ENCODE results near the gene ZNF200.
"Not testable (repeated sequence)": the region's sequence is repeated elsewhere in the genome, so short reads cannot be mapped to it uniquely, and the experiment has no call there.

The ZNF200 gene

GRCh38 chr16:3202903-3203539 lies 31.9 kb downstream of the ZNF200 start:
- in situ Hi-C loops (cut with HindIII; ENCODE audit: low sequenced_read_pairs) = loop anchor here (5.0 kb wide), 1 partner anchor 56 kb away; no protein-coding TSS in a partner anchor

DNA sequence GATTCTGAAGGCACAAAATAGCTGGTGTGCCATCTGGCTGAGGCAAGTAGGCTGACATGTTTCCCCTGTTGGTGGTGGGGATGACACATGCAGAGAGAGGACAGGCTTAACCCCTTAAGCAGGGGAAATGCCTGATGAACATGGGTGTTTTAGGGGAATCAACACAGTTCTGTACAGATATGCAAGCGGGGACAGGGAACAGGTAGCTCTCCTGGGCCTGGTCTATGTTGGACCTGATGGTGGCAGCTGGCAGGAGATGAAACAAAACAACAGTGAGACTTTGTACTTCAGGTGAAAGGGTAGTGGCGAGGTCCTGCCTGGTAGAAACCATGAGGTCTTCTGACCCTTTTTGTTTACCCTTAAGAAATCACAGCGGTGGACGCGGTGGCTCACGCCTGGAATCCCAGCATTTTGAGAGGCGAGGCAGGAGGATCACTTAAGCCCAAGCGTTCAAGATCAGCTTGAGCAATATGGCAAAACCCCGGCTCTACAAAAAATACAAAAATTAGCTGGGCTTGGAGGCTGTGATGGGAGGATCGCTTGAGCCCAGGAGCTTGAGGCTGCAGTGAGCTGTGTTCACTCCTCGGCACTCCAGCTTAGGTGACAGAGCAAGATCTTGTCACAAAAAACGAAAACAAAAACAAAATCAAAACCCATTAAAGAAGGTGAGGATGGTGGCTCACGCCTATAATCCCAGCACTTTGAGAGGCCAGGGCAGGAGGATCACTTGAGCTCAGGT lies 36.5 kb downstream of the ZNF200 start:
- in situ Hi-C loops (cut with HindIII; ENCODE audit: low sequenced_read_pairs) = no loop called here

GRCh38 chr16:3197694-3198333 lies 37.1 kb downstream of the ZNF200 start:
- in situ Hi-C loops (cut with HindIII; ENCODE audit: low sequenced_read_pairs) = not testable (repeated sequence)

GRCh38 chr16:3195975-3196374 lies 39.0 kb downstream of the ZNF200 start:
- in situ Hi-C loops (cut with HindIII; ENCODE audit: low sequenced_read_pairs) = no loop called here

DNA sequence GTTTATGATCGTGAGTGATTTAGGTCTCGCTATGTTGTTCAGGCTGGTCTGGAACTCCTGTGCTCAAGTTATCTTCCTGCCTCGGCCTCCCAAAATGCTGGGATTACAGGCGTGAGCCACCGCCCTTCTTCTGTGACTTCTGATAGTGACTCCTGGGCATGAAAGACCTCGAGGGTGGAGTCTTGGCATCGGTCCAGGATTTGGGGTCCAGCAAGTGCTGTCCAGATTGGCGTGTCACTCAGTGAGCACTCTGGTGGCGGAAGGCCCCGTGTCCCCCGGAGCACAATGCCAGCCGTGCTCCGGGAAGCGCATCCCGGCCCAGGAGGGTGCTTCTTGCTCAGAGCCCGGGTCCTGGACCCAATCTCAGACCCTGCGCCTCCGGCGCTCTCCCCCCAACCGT lies 40.2 kb downstream of the ZNF200 start:
- in situ Hi-C loops (cut with HindIII; ENCODE audit: low sequenced_read_pairs) = no loop called here

DNA sequence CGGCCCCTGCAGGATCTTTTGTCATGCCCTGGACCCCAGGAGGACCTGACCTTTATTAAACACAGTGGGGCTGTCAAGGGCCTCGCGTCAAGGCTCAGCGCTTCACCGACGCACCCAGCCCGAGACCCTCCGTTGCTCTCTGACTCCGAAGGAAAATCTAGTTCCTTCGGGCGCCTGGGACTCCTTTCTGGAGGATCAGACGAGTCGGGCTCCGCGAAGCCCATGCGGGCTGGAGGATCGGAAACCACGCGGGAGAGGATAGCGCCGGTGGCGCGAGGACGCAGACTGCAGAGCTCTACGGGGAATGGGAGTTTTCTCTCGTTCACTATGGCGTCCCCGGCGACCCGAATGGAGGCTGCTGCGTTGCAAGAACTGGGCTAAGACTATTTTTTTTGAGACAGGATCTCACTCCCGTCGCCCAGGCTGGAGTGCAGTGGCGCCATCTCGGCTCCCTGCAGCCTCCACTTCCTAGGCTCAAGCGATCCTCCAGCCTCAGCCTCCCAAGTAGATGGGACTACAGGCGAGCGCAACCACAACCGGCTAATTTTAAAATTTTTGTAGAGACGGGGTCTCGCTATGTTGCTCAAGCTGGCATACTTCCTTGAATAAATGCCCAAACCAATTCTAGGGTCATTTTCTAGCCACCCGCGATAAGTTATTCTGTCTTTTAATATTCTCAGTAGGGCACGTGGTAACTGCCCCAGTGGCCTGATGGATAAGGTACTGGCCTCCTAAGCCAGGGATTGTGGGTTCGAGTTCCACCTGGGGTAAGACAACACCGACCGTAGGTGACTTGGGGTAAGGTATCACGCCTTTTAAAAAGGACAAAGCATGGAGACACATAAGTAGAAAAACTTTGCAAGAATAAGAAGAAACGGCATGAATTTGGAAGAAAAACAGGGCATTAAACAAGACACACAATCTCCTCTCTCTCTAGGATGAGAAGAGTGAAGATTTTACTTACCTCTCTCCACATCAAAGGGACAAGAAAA lies 41.4 kb downstream of the ZNF200 start:
- in situ Hi-C loops (cut with HindIII; ENCODE audit: low sequenced_read_pairs) = no loop called here

DNA sequence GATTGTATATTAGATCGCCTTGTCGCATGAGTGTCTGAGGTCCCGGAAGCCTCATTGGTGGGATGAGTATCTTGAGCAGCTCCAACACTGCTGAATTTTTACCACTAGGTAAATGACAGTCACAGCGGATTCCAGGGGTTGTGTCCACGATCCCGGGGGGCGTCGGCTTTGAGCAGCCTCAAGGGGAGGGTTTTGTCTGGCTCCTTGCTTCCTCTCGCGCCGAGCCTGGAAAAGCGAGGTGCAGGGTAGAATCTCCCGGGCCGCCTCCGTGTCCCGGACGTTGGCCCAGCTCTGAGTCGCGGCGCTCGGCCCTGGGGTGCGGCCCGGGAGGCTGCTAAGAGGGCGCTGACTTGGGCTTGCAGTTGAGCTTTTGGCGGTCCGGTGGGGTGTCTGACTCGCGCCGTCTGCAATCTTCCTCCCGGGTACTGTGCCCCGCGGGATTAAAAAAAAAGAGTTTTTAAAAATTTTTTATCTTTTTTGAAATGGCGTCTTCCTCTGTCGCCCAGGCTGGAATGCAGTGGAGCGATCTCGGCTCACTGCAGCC lies 42.4 kb downstream of the ZNF200 start:
- in situ Hi-C loops (cut with HindIII; ENCODE audit: low sequenced_read_pairs) = no loop called here

- in situ Hi-C loops (cut with HindIII; ENCODE audit: low sequenced_read_pairs) = no loop called here
Measured at GRCh38 chr16:3190949-3191353, 44.0 kb downstream of the ZNF200 start.

GRCh38 chr16:3189869-3190268 lies 45.1 kb downstream of the ZNF200 start:
- in situ Hi-C loops (cut with HindIII; ENCODE audit: low sequenced_read_pairs) = no loop called here

- in situ Hi-C loops (cut with HindIII; ENCODE audit: low sequenced_read_pairs) = no loop called here
Measured at GRCh38 chr16:3188925-3189825, 45.8 kb downstream of the ZNF200 start.

DNA sequence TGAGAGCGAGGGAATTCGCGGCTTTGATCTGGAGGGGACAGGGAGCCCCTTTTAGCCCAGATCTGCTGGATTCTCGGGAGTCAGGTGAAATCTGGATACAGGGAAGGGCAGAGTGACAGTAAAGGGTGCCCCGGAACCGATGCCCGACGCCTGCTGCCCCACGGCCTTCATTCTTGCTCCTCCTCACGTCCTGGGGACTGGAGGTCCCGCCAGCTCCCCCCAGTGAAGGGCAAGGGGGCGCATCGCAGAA lies 46.4 kb downstream of the ZNF200 start:
- in situ Hi-C loops (cut with HindIII; ENCODE audit: low sequenced_read_pairs) = no loop called here

DNA sequence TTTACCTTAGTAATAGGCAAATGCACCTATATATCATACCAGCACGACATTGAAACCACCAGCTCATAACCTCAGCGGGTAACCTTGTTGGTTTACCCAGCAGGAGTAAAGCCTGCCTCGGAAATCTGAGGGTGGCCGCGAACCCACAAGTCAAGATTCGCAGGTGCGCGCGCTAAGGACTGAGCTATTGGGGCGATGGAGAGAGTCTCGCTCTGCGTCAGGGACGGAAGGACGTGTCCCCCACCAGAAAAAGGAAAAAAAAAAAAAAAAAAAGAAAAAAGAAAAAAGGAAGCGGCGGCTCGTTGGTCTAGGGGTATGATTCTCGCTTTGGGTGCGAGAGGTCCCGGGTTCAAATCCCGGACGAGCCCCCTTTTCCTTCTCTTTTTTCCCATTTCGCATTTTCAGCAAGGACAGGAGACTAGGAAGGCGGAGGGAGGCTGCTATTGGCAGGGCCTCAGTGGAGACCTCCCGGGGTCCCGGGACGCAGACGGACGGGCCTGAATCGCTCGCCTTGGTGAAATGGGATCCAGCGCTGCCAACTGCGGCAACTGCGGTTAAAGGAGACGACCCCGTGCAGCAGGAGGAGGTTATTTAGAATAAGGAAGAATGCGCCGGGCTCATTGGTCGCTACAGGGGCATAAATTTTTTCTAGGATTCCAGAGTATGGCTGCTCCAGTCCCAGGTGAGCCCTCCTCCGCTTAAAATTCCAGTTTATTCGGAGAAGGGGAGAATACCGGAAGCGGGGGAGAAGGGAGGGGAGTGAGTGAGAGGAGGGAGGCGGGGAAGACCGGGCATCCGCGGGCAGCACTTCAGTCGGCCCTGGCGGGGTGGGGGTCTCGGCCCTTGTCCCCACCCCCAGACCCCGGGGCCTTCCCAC lies 46.9 kb downstream of the ZNF200 start, which contains the start of gene OR1F1:
OR1F1 (plus strand) TSS at position 407 of the 877 bp plus-strand sequence.
- in situ Hi-C loops (cut with HindIII; ENCODE audit: low sequenced_read_pairs) = no loop called here

DNA sequence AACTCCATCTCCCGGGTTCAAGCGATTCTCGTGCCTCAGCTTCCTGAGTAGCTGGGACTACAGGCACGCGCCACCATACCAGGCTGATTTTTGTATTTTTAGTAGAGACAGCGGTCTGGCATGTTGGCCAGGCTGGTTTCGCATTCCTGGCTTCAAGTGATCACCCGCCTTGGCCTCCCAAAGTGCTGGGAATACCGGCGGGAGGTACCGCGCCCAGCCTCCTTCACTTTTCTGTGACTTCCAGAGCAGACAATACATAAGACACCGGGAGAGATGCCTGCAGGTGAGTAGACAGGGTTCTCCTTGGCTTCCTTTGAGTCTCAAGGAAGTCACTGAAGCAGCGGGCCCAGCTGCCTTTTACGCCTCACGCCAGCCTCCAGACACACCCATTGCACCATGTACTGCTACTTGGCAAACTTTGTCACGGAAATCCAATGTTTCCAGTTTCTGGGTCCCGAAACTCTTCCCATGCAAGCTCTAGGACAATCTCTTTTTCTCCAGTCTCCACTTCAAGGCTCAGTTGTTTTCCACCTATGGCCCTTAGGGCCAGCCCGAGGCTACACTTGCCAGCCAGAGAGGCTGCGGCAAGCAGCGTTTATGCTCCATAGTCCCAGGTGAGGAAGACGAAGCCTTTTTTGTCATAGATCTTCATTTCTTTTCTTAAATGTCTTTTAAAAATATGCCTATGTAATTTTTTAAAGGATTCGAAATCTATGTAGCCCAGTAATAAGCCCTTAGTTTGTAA lies 47.8 kb downstream of the ZNF200 start:
- in situ Hi-C loops (cut with HindIII; ENCODE audit: low sequenced_read_pairs) = no loop called here

DNA sequence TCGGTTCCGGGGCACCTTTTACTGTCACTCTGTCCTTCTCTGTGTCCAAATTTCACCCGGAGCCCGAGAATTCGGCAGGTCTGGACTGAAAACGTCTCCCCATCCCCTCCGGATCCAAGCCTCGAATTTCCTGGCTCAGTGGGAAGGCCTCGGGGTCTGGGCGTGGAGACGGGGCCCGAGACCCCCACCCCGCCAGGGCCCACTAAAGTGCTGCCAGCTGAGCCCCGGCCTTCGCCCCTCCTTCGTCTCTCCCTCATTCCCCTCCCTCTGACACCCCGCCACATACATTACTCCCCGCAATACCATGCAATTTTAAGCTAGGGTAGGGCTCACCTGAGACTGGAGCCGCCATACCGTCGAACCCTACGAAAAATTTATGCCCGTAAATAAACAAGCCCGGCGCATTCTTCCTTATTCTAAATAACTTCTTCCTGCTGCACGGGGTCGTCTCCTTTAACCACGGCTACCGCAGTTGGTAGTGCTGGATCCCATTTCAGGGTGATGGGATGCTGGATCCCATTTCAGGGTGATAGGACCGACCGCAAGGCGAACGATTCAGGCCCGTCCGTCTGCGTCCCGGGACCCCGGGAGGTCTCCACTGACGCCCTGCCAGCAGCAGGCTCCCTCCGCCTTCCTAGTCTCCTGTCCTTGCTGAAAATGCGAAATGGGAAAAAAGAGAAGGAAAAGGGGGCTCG lies 51.4 kb downstream of the ZNF200 start:
- in situ Hi-C loops (cut with HindIII; ENCODE audit: low sequenced_read_pairs) = no loop called here

GRCh38 chr16:3182608-3183444 lies 52.1 kb downstream of the ZNF200 start:
- in situ Hi-C loops (cut with HindIII; ENCODE audit: low sequenced_read_pairs) = no loop called here

GRCh38 chr16:3182293-3182607 lies 52.7 kb downstream of the ZNF200 start:
- in situ Hi-C loops (cut with HindIII; ENCODE audit: low sequenced_read_pairs) = not testable (repeated sequence)

- in situ Hi-C loops (cut with HindIII; ENCODE audit: low sequenced_read_pairs) = no loop called here
Measured at GRCh38 chr16:3180445-3180878, 54.5 kb downstream of the ZNF200 start.
